Nephron (organoid): Measurements from ENCODE around the gene PAQR6.

Experiments used
- H3K27ac Mint-ChIP-seq, 3 experiments: 2 replicates each; pipeline ENCODE4 v1.8.0; 2020; ENCODE audit warnings: mixed read lengths in 3 of 3, mild to moderate bottlenecking in 2 of 3, moderate library complexity in 1 of 3
- H3K27me3 Mint-ChIP-seq: 2 replicates; pipeline ENCODE4 v1.8.0; 2021; ENCODE audit warnings: low read depth, mild to moderate bottlenecking, moderate library complexity, mixed read lengths
- H3K36me3 Mint-ChIP-seq: 2 replicates; pipeline ENCODE4 v1.8.0; 2020; ENCODE audit warnings: low read depth, mixed read lengths
- H3K4me1 Mint-ChIP-seq: 2 replicates; pipeline ENCODE4 v1.8.0; 2020; ENCODE audit warnings: mixed read lengths
- H3K4me3 Mint-ChIP-seq, 3 experiments: 2 replicates each; pipeline ENCODE4 v1.8.0; 2020; ENCODE audit warnings: mild to moderate bottlenecking in 3 of 3, mixed read lengths in 3 of 3, moderate library complexity in 2 of 3
- H3K9me3 Mint-ChIP-seq: 2 replicates; pipeline ENCODE4 v1.8.0; 2020; ENCODE audit warnings: mixed read lengths
- TF ChIP-seq, protein P1 (sequence below), 3 experiments: fragments of 200-600 bp; sonication (generic); IDR thresholded peaks; one replicate each; pipeline ENCODE4 v1.5.0; 2021; ENCODE audit warnings: antibody characterized with exemption in 3 of 3; ENCODE audit not compliant: unreplicated experiment in 3 of 3

Gene PAQR6

DNA sequence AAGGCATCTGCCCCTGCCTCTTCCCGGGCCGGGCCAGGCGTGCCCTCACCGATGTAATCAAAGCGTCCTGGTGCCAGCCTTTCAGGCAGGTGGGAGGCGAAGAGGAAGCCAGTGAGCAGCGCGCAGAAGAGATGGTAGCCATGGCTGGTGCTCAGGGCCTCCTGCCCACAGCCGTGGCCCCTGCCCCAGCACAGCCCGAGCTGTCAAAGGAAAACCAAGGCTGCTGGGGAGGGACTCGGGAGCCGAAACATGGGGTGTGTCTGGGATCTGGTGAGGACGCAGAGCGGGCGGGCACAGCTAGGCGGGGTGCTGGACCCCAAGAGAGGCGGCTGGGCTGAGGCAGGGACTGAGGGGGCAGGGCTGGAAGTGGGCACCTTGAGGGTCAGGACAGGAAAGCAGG lies 3.1 kb downstream of the PAQR6 start:
- Mint-ChIP-seq H3K4me1 (no peaks in the 10 kb centered on the region), H3K27me3 (no peaks in the 10 kb centered on the region), H3K4me3 (no peak overlapping the region), H3K9me3 (no peaks in the 10 kb centered on the region), H3K27ac (no peak overlapping the region), H3K36me3 (peaks cover 7% of the 10 kb centered on the region)
- TF ChIP-seq, protein P1, sequence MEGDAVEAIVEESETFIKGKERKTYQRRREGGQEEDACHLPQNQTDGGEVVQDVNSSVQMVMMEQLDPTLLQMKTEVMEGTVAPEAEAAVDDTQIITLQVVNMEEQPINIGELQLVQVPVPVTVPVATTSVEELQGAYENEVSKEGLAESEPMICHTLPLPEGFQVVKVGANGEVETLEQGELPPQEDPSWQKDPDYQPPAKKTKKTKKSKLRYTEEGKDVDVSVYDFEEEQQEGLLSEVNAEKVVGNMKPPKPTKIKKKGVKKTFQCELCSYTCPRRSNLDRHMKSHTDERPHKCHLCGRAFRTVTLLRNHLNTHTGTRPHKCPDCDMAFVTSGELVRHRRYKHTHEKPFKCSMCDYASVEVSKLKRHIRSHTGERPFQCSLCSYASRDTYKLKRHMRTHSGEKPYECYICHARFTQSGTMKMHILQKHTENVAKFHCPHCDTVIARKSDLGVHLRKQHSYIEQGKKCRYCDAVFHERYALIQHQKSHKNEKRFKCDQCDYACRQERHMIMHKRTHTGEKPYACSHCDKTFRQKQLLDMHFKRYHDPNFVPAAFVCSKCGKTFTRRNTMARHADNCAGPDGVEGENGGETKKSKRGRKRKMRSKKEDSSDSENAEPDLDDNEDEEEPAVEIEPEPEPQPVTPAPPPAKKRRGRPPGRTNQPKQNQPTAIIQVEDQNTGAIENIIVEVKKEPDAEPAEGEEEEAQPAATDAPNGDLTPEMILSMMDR (IDR thresholded peaks at IDR 0.05; ENCODE audit: unreplicated experiment in 3 of 3), result no peak

DNA sequence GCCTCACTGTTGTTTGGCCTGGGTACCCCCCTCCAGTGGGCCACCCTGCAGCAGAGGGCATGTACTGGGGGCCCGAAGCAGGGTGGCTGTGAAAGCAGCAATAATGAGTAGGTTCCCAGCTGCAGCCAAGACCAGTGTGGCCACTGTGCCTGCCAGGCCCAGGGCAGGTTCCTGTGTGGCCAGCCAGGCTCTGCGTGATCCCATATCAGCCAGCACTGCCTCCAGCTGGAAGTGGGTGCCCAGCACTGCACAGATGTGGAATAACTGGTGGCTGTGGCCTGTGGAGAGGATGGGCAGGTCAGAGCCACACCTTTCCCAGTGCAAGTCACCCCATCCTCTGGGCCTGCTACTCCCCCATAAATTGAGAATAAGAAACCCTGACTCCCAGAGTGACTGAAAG lies 3.7 kb downstream of the PAQR6 start:
- Mint-ChIP-seq H3K4me1 (no peaks in the 10 kb centered on the region), H3K36me3 (peaks cover 11% of the 10 kb centered on the region), H3K27me3 (no peaks in the 10 kb centered on the region), H3K4me3 (no peak overlapping the region), H3K27ac (no peak overlapping the region), H3K9me3 (no peaks in the 10 kb centered on the region)
- TF ChIP-seq, protein P1 (IDR thresholded peaks at IDR 0.05; ENCODE audit: unreplicated experiment in 3 of 3), result no peak

DNA sequence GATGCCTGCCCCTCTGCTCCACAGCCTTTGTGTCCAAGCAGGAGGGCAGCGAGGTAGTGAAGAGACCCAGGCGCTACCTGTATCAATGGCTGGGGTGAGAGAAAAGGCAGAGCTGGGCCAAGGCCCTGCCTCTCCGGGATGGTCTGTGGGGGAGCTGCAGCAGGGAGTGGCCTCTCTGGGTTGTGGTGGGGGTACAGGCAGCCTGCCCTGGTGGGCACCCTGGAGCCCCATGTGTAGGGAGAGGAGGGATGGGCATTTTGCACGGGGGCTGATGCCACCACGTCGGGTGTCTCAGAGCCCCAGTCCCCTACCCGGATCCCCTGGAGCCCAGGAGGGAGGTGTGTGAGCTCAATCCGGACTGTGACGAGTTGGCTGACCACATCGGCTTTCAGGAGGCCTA lies 5.1 kb downstream of the PAQR6 start:
- Mint-ChIP-seq H3K36me3 (peaks cover 23% of the 10 kb centered on the region), H3K4me3 (no peak overlapping the region), H3K27ac (no peak overlapping the region), H3K27me3 (no peaks in the 10 kb centered on the region), H3K4me1 (no peaks in the 10 kb centered on the region), H3K9me3 (no peaks in the 10 kb centered on the region)
- TF ChIP-seq, protein P1 (IDR thresholded peaks at IDR 0.05; ENCODE audit: unreplicated experiment in 3 of 3), result no peak

DNA sequence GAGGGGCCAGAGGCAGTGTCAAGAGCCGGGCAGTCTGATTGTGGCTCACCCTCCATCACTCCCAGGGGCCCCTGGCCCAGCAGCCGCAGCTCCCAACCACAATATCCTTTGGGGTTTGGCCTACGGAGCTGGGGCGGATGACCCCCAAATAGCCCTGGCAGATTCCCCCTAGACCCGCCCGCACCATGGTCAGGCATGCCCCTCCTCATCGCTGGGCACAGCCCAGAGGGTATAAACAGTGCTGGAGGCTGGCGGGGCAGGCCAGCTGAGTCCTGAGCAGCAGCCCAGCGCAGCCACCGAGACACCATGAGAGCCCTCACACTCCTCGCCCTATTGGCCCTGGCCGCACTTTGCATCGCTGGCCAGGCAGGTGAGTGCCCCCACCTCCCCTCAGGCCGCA lies 5.9 kb downstream of the PAQR6 start, which contains the start of gene BGLAP:
TSS of gene BGLAP (plus strand) at position 259 of the 400 bp plus-strand sequence. CDS start at position 307, 48 bp downstream.
- TF ChIP-seq, protein P1 (IDR thresholded peaks at IDR 0.05; ENCODE audit: unreplicated experiment in 3 of 3), result no peak
- Mint-ChIP-seq H3K9me3 (no peaks in the 10 kb centered on the region), H3K4me1 (no peaks in the 10 kb centered on the region), H3K27ac (no peak within 1 kb of the TSS), H3K36me3 (peaks cover 27% of the 10 kb centered on the region), H3K27me3 (no peaks in the 10 kb centered on the region), H3K4me3 (no peak within 1 kb of the TSS)

DNA sequence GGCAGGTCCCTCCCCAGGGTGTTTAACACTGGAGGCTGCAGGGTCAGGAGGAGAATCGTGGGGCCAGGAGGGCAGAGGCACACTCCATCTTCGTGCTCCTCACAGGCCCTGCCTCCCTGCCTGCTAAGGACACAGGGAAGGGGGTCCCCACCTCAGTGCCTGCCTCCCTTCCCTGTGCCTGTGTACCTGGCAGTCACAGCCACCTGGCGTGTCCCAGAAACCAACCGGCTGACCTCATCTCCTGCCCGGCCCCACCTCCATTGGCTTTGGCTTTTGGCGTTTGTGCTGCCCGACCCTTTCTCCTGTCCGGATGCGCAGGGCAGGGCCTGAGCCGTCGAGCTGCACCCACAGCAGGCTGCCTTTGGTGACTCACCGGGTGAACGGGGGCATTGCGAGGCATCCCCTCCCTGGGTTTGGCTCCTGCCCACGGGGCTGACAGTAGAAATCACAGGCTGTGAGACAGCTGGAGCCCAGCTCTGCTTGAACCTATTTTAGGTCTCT lies 6.5 kb downstream of the PAQR6 start:
- Mint-ChIP-seq H3K36me3 (peaks cover 33% of the 10 kb centered on the region), H3K9me3 (no peaks in the 10 kb centered on the region), H3K4me3 (no peak overlapping the region), H3K4me1 (no peaks in the 10 kb centered on the region), H3K27ac (no peak overlapping the region), H3K27me3 (no peaks in the 10 kb centered on the region)
- TF ChIP-seq, protein P1 (IDR thresholded peaks at IDR 0.05; ENCODE audit: unreplicated experiment in 3 of 3), result no peak

DNA sequence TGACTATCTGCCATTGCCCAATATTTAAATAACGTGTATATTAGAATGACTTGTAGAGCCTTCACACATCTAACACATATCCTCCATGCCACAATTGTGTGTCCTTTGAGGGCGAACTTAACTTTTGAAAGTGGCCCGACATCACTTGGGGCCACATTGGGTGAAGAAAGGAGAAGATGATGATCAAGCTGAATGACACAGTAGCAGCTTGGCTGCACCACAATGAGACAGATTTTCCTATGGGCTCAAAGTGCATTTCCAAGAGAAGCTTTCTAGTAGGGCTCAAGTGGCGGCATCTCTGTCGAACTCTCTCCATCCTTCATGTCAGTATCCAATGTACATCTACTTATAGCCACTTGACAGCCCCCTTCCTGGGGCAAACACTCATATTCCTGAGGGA lies 9.6 kb downstream of the PAQR6 start:
- Mint-ChIP-seq H3K27ac (no peak overlapping the region), H3K9me3 (no peaks in the 10 kb centered on the region), H3K27me3 (no peaks in the 10 kb centered on the region), H3K4me3 (no peak overlapping the region), H3K36me3 (peaks cover 46% of the 10 kb centered on the region), H3K4me1 (no peaks in the 10 kb centered on the region)
- TF ChIP-seq, protein P1 (IDR thresholded peaks at IDR 0.05; ENCODE audit: unreplicated experiment in 3 of 3), result no peak
